HG02885 (cell line): ENCODE data around the gene CYP51A1.
"Not testable (repeated sequence)": the region's sequence is repeated elsewhere in the genome, so short reads cannot be mapped to it uniquely, and the experiment has no call there.

ENCODE experiments used
- ATAC-seq: cut with Tn5 transposase; IDR thresholded peaks from one replicate; pipeline ENCODE4 v1.9.1; 2021; ENCODE audit warnings: mild to moderate bottlenecking; ENCODE audit not compliant: unreplicated experiment, poor library complexity

CYP51A1 gene

DNA sequence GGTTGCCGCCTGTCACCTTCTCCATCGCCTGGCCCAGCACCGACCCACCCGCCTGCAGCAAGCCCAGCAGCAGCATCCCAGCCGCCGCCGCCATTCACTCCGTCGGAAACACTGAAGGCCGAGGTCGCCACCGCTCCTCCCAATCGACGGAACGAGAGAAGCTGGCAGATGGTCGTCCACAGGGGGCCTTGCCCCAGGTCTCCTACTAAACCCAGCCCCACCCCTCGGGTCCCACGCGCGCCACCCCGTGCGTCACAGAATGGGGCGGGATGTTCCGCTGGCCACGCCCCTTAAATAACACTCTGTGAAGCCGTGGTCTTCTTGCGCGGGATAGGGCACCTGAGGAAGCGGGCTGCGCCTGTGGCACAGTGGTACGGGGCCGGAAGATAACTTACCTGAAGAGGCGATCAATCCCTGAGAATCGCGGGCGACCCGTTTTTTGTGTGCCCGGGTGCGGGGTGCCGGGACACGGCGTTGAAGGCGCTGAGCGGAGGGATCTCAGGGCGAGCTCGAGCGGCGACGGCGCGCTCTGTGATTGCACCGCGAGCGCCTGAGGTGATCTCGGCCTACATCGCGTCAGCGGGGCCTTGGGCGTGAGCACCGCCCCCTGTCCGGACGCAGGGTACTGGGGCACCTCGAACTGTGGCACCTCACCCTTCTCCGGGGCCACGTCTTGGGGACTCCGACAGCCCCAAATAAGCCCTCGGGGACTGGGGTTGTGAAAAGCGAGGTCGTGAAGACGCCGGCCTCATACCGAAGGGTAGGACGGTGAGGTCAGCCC, at the start of gene CYP51A1:
TSS of gene CYP51A1 (minus strand) at position 207 of the 781 bp plus-strand sequence. CDS start at position 94, 113 bp downstream.
- ATAC-seq = peak; percentile 86

DNA sequence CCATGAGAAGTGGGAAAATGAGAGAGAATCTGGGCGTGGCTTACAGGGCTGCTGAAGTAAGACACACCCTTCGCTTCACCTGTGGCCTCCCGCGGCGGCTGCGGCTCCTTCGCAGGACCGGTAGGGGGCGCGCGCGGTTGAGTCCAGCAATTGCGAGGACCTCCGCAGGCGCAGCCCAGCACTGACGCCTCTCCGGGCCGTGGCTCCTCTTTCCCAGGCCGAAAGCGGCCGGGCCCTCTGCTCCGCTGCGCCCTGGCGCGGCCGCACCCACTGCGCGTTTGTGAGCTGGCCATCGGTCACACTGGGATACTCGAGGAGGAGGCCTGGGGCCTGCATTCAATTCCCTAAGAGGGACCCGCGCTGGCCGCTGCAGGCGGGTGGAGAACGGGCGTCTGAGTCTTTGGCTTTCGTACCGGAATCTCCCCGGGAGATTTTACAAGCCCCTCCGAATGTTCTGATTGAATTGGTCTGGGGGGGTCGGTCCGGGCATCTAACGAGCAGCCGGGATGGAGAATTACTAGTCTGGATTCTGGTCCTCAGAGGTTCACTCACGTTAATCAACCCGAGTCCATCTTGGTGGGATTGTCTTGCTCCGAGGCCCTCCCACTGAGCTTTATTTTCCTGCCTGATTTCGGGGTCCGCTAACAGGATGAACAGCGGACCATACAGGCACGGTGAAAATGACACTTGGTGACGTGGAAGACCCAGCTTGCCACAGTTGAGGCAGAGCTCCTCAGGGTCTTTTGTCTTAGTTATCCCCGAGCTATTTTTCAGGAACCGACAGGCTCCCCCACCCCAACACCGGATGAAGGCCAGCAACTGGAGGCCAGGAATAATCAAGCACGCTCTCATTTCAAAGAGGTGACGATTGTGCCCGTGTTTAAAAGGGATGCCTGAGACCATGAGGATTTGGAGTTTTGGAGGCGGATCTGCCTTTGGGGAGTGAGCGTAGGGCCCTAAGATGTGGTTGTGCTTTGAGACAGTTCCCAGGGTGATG, 44.9 kb upstream of the CYP51A1 start, which contains the start of gene LRRD1:
TSS of gene LRRD1 (minus strand) at position 215 of the 997 bp plus-strand sequence. CDS start 13,940 bp downstream, outside the sequence.
- peak; percentile 100 for ATAC-seq

DNA sequence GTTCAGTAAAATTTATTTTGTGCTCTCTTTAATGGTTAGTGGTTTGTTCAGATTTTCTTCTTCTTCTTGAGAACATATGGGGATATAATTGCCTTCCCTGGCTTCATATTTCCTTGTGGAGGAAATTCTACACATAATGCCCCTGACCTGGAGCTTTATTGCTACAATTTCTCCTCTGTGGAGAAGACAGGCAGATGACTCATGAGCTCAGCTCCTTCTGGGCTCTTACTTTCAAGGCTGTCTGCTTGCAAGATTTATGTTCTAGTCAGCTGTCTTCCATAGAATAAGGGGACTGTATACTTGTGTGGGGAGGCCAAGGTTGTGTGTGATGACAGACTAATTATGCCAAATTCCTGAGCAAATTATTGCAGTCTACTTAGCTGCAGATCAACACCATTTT, 43.1 kb upstream of the CYP51A1 start:
- ATAC-seq = no peak

DNA sequence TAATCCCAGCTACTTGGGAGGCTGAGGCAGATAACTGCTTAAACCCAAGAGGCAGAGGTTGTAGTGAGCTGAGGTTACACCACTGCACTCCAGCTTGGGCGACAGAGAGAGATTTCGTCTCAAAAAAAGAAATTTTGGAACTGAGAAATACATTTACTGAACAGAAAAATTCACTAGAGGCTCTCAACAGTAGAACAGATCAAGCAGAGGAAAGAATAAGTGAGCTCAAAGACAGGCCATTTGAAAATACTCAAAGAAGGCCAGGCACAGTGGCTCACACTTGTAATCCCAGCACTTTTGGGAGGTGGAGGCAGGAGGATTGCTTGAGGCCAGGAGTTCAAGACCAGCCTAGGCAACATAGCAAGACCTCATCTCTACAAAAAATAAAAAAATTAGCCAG, 35.3 kb upstream of the CYP51A1 start:
- ATAC-seq = not testable (repeated sequence)

DNA sequence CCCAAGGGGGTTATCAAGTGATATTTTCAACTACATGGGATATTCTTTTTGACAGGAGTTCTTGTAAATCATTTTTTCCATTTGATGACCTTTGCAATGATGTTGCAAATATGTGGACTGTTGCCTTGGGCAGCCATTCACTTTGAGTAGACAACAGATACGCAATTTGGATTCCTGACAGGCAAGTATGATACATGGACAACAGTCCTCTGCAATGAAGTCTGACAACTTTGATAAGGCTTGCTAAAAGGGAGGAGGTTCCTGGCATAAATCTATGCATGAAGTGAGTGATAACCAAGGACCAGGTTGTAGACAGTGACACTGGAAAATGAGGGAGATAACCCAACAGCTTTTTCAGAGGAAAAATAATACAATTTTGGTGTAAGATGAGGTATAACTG, 27.0 kb upstream of the CYP51A1 start:
- ATAC-seq = no peak

DNA sequence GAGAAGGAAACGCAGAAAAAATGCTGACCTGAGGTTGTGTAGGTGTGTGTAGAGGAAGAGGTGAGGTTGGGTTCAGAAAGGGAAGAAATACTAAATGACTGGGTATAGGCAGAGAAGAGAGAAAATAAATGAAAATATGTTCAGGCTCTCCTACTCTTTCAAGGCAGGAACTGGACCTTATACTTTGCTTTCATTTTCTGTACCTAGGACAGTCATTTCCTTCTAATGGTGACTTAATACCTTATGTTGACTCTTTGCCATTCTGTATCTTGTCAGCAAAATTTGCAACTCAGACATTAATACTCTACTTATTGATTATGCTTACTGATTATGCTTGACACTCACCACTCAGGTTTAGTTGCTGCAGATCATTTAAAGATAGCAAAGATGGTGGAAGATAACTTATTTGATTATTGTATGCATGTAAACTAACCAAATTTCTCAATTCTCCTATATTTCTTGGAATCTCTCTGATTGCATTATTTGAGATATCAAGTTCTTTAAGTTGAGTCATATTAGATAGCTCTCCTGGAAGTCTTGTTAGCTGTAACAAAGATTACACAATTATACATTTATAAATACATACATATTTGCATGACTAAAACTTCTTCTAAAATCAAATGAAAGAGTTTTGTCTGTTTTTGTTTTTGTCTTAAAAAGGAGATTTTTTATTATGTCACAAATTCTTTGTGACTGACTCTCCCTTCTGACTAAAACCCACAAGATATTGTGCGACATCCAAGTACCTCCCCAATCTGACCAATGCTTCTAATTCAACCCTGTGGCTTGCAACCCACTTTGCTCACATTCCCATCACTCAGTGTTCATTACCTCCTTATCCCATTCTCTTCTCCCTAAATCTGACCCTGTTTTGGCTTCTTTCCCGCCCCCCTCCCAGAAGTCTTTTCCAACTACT, 24.6 kb upstream of the CYP51A1 start:
- peak; percentile 62 for ATAC-seq

- ATAC-seq = no peak
Measured at GRCh38 chr7:92156990-92157389, 22.7 kb upstream of the CYP51A1 start.

DNA sequence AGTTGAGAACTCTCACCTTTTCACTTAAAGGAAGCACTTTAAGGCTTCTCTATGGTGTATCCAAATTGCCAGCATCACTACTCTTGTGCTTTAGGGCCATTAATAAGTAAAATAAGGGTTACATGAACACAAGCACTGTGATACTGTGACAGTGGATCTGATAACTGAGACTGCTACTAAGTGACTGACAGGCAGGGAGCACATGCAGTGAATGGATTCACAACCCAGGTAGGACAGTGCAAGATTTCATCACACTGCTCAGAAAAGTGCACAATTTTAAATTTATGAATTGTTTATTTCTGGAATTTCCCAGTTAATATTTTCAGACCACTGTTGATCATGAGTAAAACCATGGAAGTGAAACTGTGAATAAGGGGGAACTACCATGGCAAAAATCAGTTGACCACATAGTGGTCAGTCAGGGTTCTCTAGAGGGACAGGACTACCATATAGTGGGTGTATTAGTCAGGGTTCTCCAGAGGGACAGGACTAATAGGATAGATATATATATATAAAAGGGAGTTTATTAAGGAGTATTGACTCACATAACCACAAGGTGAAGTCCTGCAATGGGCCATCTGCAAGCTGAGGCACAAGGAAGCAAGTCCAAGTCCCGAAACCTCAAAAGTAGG, 20.9 kb upstream of the CYP51A1 start:
- ATAC-seq = no peak

DNA sequence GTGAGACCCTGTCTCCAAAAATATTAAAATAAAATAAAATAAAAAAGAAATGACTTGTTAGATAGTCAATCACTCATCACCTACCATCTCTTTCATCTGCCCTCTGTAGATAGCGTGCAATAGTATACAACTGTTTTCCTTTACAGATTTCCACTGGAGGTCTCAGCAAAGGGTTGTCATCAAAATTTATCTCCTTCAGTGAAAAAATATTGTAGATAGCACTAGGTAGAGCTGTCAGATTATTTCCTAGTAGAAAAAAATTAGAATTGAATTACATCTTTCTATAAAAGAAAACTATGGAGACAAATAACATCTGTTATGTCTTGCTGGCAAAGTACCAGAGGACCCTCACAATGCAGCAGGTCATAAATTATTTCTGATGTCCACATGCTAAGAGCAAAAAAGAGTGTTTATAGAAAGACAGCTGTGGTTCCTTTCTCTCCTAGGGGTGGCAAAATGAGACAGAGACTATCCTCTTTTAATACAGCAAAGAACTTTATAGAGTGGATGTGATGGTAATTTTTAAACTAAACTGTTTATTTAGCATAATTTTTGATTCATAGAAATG, 16.3 kb upstream of the CYP51A1 start:
- ATAC-seq = no peak

DNA sequence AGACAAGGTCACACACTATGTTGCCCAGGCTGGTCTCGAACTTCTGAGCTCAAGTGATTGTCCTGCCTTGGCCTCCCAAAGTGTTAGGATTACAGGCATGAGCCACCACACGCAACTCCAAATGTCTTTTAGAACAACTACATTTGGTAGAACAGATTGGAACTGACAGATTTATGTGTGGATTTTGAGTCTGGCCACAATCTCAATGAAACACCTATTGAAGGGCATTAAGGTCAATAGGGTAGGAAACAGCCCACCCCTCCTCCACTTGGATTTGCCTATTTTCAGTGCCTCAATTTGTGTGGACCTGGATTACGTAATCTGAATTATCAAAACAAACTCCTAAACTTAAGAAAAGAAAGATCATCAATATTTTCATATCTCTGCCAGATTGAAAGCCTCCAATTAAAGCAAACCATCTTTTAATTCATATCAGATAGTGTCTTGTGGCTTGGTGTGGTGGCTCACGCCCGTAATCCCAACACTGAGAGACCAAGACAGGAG, 15.5 kb upstream of the CYP51A1 start:
- no peak for ATAC-seq

GRCh38 chr7:92143192-92143880, 9.1 kb upstream of the CYP51A1 start:
- not testable (repeated sequence) for ATAC-seq

- ATAC-seq = not testable (repeated sequence)
Measured at GRCh38 chr7:92142791-92143190, 8.5 kb upstream of the CYP51A1 start.

DNA sequence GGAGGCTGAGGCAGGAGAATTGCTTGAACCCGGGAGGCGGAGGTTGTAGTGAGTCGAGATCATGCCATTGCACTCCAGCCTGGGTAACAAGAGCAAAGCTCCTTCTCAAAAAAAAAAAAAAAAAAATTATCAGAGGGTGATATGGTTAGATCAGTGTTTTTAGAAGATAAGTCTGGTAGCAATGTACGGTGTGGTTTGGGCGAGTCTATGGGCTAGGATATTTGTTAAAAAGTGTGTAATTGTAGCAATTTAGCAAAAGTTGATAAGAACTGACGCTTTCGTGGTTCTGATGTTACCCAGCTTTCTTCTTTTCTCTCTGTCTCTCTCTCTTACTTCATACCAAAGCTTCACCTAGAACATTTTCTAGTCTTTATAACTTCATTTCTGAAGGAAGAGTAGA, 6.9 kb upstream of the CYP51A1 start:
- ATAC-seq = no peak

GRCh38 chr7:92137557-92137956, 3.3 kb upstream of the CYP51A1 start:
- ATAC-seq = no peak

- ATAC-seq = no peak
Measured at GRCh38 chr7:92135052-92135889, 994 bp upstream of the CYP51A1 start.

DNA sequence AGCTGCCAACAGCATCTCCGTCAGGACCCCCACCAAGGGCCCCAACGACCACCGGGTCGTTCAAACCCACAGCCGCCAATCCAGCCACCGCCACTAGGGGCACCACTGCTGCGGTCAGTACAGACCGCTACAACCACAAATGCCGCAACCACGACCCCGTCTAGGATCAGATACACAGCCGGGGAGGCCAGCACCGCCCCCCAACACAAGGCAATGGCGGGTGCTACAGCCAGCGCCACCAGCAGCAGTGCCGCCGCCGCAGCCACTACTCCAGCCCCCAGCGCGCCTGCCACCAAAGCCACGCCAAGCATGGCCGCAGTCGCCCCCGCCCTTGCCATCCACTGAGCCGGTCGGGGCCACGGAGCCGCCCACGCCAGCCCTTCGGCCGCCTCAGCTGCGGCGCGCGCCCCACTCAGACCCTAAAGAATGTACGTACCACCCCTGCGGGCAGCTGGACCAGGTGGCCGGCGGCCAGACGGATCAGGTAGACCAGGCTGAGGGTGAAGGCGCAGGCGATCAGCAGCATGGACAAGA, 473 bp downstream of the CYP51A1 start:
- ATAC-seq = peak; percentile 36

GRCh38 chr7:92133133-92133736, 1.0 kb downstream of the CYP51A1 start:
- ATAC-seq = peak; percentile 19
